OCI-LY1 (cell line): ENCODE measurements around the gene GOLGB1.

Source experiments
- H2AFZ ChIP-seq: fragments of 200-600 bp; sonication (generic), shearing (Covaris generic); 2 replicates; pipeline ENCODE4 v1.6.0; 2014; ENCODE audit warnings: antibody characterized with exemption, mild to moderate bottlenecking, low read length
- H3F3A ChIP-seq: fragments of 200-600 bp; sonication (generic), shearing (Covaris generic); 2 replicates; pipeline ENCODE4 v1.6.0; 2014; ENCODE audit warnings: mild to moderate bottlenecking, antibody characterized with exemption, low read length, moderate library complexity; ENCODE audit not compliant: insufficient read depth
- H3K27ac ChIP-seq: fragments of 200-600 bp; sonication (generic); 2 replicates; pipeline ENCODE4 v1.5.1; 2014; ENCODE audit warnings: low read length, mixed run types, mild to moderate bottlenecking, low read depth; ENCODE audit not compliant: poor library complexity, severe bottlenecking
- H3K27me3 ChIP-seq: fragments of 200-600 bp; sonication (generic); 2 replicates; pipeline ENCODE4 v1.6.0; 2014; ENCODE audit warnings: antibody characterized with exemption, mild to moderate bottlenecking, low read length, moderate library complexity; ENCODE audit not compliant: insufficient read depth
- H3K36me3 ChIP-seq: fragments of 200-600 bp; sonication (generic); 2 replicates; pipeline ENCODE4 v1.6.1; 2014; ENCODE audit warnings: mild to moderate bottlenecking, antibody characterized with exemption, low read length, moderate library complexity, mixed read lengths; ENCODE audit not compliant: insufficient read depth
- H3K4me1 ChIP-seq: fragments of 200-600 bp; sonication (generic); 2 replicates; pipeline ENCODE4 v1.5.1; 2014; ENCODE audit warnings: mild to moderate bottlenecking, low read length, moderate library complexity; ENCODE audit not compliant: insufficient read depth, severe bottlenecking
- H3K4me2 ChIP-seq: fragments of 200-600 bp; sonication (generic), shearing (Covaris generic); 2 replicates; pipeline ENCODE4 v1.6.1; 2014; ENCODE audit warnings: low read length
- H3K4me3 ChIP-seq: fragments of 200-600 bp; sonication (generic); 2 replicates; pipeline ENCODE4 v1.5.1; 2014; ENCODE audit warnings: low read length, low read depth, mild to moderate bottlenecking, mixed read lengths; ENCODE audit not compliant: poor library complexity, severe bottlenecking
- H3K79me2 ChIP-seq: fragments of 200-600 bp; shearing (Covaris generic); 2 replicates; pipeline ENCODE4 v1.6.1; 2016; ENCODE audit warnings: mixed run types, low read length, mixed read lengths; ENCODE audit not compliant: insufficient read depth
- H3K9ac ChIP-seq: fragments of 200-600 bp; sonication (generic), shearing (Covaris generic); 2 replicates; pipeline ENCODE4 v1.6.1; 2014; ENCODE audit warnings: mild to moderate bottlenecking, low read length, mixed read lengths
- H3K9me2 ChIP-seq: fragments of 200-600 bp; sonication (generic), shearing (Covaris generic); 2 replicates; pipeline ENCODE4 v1.6.1; 2014; ENCODE audit warnings: low read depth, mild to moderate bottlenecking, low read length, mixed read lengths
- H3K9me3 ChIP-seq: fragments of 200-600 bp; shearing (Covaris generic); 2 replicates; pipeline ENCODE4 v1.6.1; 2014; ENCODE audit warnings: low read length, mixed read lengths
- H4K20me1 ChIP-seq: fragments of 200-600 bp; sonication (generic), shearing (Covaris generic); 2 replicates; pipeline ENCODE4 v1.6.0; 2016; ENCODE audit warnings: mild to moderate bottlenecking, low read length; ENCODE audit not compliant: insufficient read depth
- EZH2 ChIP-seq: fragments of 200-600 bp; sonication (generic), shearing (Covaris generic); IDR thresholded peaks from 2 replicates; pipeline ENCODE4 v1.8.0; 2017; ENCODE audit warnings: borderline replicate concordance, mixed run types, mild to moderate bottlenecking, antibody characterized with exemption, low read length, moderate library complexity, mixed read lengths
- TF ChIP-seq, protein P1 (sequence below): fragments of 200-600 bp; sonication (generic), shearing (Covaris generic); IDR thresholded peaks from 2 replicates; pipeline ENCODE4 v1.5.1; 2017; ENCODE audit warnings: mild to moderate bottlenecking, antibody characterized with exemption, low read length, moderate library complexity, mixed read lengths

The GOLGB1 gene

GRCh38 chr3:121654493-121655385 is 94.8 kb downstream of the GOLGB1 start:
- H3F3A ChIP-seq = no peaks in the 10 kb centered on the region
- peaks cover 15% of the 10 kb centered on the region for H3K79me2 ChIP-seq
- H3K27me3 ChIP-seq = no peaks in the 10 kb centered on the region
- no peak overlapping the region for H3K27ac ChIP-seq
- no peak overlapping the region for H2AFZ ChIP-seq
- TF ChIP-seq, protein P1, sequence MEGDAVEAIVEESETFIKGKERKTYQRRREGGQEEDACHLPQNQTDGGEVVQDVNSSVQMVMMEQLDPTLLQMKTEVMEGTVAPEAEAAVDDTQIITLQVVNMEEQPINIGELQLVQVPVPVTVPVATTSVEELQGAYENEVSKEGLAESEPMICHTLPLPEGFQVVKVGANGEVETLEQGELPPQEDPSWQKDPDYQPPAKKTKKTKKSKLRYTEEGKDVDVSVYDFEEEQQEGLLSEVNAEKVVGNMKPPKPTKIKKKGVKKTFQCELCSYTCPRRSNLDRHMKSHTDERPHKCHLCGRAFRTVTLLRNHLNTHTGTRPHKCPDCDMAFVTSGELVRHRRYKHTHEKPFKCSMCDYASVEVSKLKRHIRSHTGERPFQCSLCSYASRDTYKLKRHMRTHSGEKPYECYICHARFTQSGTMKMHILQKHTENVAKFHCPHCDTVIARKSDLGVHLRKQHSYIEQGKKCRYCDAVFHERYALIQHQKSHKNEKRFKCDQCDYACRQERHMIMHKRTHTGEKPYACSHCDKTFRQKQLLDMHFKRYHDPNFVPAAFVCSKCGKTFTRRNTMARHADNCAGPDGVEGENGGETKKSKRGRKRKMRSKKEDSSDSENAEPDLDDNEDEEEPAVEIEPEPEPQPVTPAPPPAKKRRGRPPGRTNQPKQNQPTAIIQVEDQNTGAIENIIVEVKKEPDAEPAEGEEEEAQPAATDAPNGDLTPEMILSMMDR = no peak
- no peak for TF ChIP-seq EZH2
- peaks cover 22% of the 10 kb centered on the region for H3K4me1 ChIP-seq
- peaks cover 92% of the 10 kb centered on the region for H3K36me3 ChIP-seq
- H3K9me3 ChIP-seq = no peaks in the 10 kb centered on the region
- H3K9ac ChIP-seq = no peak overlapping the region
- H3K4me3 ChIP-seq = no peak overlapping the region
- no peaks in the 10 kb centered on the region for H4K20me1 ChIP-seq
- no peak overlapping the region for H3K4me2 ChIP-seq
- no peaks in the 10 kb centered on the region for H3K9me2 ChIP-seq

GRCh38 chr3:121651684-121652083 is 97.9 kb downstream of the GOLGB1 start:
- H4K20me1 ChIP-seq = no peaks in the 10 kb centered on the region
- TF ChIP-seq EZH2 = no peak
- TF ChIP-seq, protein P1 = no peak
- H3K9me3 ChIP-seq = no peaks in the 10 kb centered on the region
- no peak overlapping the region for H3K4me2 ChIP-seq
- H3F3A ChIP-seq = no peaks in the 10 kb centered on the region
- H2AFZ ChIP-seq = no peak overlapping the region
- no peaks in the 10 kb centered on the region for H3K27me3 ChIP-seq
- H3K36me3 ChIP-seq = peaks cover 79% of the 10 kb centered on the region
- 0 out of 2 replicates have a peak, but pooled peaks cover 2% of the 10 kb centered on the region for H3K79me2 ChIP-seq
- H3K27ac ChIP-seq = no peak overlapping the region
- H3K9ac ChIP-seq = no peak overlapping the region
- H3K4me3 ChIP-seq = no peak overlapping the region
- H3K4me1 ChIP-seq = peaks cover 8% of the 10 kb centered on the region
- no peaks in the 10 kb centered on the region for H3K9me2 ChIP-seq

DNA sequence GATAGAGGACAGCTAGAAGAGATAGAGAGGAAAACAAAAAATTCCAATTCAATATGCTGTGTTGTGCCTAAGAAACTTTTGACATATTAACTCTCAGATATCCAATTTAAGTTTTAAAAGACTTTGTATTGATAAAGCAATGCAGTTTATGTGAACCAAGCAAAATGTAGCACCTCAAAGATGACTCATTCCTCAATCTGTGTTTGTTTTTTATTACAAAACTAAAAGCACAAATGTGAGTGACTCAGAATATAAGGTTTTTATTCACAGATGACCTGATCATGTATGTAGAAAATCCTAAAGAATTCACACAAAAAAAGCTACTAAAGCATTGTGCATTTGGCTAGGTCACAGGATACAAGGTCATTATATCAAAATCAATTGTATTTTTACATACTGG is 99.9 kb downstream of the GOLGB1 start:
- H3K79me2 ChIP-seq = 0 out of 2 replicates have a peak, but pooled peaks cover 2% of the 10 kb centered on the region
- no peak overlapping the region for H2AFZ ChIP-seq
- no peak overlapping the region for H3K4me2 ChIP-seq

More for the DNA sequence above, 99.9 kb downstream of the GOLGB1 start:
- no peak for TF ChIP-seq EZH2
- TF ChIP-seq, protein P1 = no peak
- Histone ChIP-seq H3K9me3 (no peaks in the 10 kb centered on the region), H3F3A (no peaks in the 10 kb centered on the region), H3K9ac (no peak overlapping the region), H3K36me3 (peaks cover 72% of the 10 kb centered on the region), H3K4me3 (no peak overlapping the region), H4K20me1 (no peaks in the 10 kb centered on the region), H3K4me1 (peaks cover 1% of the 10 kb centered on the region), H3K9me2 (no peaks in the 10 kb centered on the region), H3K27ac (no peak overlapping the region), H3K27me3 (no peaks in the 10 kb centered on the region)
